GM12872 (cell line): ENCODE data around the gene LPGAT1.

Experiments
- TF ChIP-seq, protein P1 (sequence below): IDR thresholded peaks from 3 replicates; pipeline ENCODE4 v1.5.1; 2011; ENCODE audit warnings: low read depth, mild to moderate bottlenecking, low read length, moderate library complexity; ENCODE audit not compliant: insufficient read depth

LPGAT1 gene

DNA sequence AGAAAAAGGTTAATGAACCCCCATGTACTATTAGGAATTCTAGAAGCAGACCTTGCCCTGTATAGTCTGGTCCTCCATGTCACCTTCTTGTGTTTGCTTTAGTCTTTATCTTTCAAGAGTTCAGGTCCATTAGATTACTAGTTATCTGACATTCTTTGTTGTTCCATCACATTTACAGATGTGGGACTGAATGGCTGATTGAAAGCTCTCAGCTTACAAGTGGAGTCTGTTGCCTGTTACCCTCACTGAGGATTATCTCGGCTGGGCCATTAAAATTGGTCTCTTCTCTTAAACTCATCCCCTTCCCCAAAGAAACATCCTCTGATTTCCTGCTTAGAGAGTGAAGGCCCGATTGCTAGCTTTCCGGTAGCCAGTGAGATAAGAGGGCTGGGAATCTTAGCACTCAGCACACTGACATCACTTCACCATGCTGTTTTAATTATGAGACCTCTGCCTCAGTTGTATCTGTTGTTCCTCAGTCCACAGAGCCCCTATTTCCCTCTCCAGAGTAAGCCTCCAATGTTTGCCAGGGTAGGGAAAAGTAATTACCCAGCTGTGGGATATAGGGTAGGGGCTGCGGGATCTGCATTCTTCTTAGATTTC, 76.8 kb downstream of the LPGAT1 start:
- TF ChIP-seq, protein P1, sequence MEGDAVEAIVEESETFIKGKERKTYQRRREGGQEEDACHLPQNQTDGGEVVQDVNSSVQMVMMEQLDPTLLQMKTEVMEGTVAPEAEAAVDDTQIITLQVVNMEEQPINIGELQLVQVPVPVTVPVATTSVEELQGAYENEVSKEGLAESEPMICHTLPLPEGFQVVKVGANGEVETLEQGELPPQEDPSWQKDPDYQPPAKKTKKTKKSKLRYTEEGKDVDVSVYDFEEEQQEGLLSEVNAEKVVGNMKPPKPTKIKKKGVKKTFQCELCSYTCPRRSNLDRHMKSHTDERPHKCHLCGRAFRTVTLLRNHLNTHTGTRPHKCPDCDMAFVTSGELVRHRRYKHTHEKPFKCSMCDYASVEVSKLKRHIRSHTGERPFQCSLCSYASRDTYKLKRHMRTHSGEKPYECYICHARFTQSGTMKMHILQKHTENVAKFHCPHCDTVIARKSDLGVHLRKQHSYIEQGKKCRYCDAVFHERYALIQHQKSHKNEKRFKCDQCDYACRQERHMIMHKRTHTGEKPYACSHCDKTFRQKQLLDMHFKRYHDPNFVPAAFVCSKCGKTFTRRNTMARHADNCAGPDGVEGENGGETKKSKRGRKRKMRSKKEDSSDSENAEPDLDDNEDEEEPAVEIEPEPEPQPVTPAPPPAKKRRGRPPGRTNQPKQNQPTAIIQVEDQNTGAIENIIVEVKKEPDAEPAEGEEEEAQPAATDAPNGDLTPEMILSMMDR = no peak

DNA sequence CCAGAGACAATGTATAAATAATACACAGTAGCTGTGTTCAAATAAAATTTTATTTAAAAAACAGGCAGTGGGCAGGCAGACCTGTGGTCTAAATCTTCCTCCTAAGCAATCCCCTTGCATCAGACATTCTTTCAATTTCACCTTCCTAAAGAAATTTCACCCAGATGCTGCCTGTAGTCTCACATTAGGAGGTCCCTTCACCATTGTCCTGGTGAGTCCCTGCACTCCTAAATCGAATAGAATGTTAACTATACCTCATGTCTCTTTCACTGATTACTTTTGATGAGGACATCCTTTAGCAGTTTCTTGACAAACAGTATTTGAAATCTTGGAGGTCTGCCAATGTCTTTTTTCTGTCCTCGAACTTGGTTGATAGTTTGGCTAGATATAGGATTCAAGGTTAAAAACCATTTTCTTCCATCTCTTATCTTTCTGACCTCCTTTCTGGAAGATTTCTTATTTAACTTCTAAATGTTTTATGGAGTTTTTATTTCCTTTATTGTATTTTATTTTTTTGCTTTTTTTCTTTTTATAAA, 77.5 kb downstream of the LPGAT1 start:
- TF ChIP-seq, protein P1 = no peak

GRCh38 chr1:211752317-211752716, 78.2 kb downstream of the LPGAT1 start:
- TF ChIP-seq, protein P1 = no peak

GRCh38 chr1:211751438-211751837, 79.1 kb downstream of the LPGAT1 start:
- TF ChIP-seq, protein P1 = no peak

DNA sequence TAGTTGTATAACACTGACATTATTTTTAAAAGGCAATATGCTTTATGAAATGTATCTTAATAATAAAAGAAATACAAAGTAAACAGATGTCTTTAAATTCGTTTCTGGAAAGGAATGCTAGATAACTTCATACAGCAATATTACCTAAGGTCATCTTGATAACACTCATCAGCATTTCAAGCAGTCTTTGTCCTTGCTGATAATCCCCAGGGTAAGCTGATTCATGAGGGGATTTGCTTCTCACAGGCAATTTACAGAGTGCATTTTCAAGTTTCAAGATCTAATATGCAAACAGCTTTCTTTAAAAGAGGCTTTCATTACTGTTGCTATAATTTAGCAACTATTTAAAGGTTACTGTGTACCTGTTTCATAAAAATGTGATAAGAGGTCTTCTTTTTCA, 80.0 kb downstream of the LPGAT1 start:
- TF ChIP-seq, protein P1 = no peak

DNA sequence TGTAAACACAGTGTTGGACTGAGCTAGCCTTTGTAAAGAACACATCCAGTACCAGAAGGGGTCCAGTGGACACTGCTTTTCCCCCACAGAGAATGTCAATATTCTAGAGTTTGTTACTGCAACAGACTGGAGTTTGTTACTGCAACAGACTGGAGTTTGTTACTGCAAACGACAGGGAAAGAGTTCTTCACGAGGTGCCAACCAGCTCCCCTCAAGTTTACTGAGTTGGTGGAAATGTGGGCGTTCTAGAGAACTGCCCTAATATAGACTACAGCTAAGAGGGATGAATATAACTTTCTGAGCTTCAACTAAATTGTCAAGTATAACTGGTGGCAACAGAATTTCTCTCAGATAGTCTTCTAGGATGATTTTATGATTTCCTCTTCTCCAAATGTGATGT, 81.3 kb downstream of the LPGAT1 start:
- TF ChIP-seq, protein P1 = no peak

DNA sequence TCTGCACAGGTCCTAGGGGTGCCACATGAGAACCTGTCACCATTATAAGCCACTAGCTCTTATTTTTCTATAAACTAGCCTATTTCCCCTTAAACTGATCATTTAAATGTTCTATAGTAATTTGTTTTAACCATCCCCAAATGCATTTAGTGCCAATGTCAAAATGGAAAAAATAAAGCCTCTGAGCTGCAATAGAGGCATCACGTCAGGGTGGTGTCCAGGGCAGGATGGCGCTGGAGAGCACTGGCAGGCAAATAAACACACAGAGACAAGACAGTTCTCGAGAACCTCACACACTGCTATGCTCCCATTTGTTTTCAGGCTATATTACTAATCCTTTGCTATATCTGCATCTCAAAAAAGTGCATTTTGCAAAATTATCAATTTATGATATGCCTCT, 81.8 kb downstream of the LPGAT1 start:
- TF ChIP-seq, protein P1 = no peak
